ENCODE data around the gene CDCP2.

GRCh38 chr1:54139711-54140110 lies 13.1 kb downstream of the CDCP2 start:
- TF ChIP-seq ATF3 (CRISPR knock-in tag; conservative IDR thresholded peaks at IDR 0.05) = no peak
- no peak for TF ChIP-seq CTCF (IDR thresholded peaks at IDR 0.05)
- no peak for TF ChIP-seq ATF6 (CRISPR knock-in tag; IDR thresholded peaks at IDR 0.05)
- no peak for TF ChIP-seq SP1 (CRISPR knock-in tag; conservative IDR thresholded peaks at IDR 0.05)

Measured in WTC11 (cell line).